GM19328 (cell line): ENCODE data around the gene PPP1R36.
"Not testable (repeated sequence)": the region's sequence is repeated elsewhere in the genome, so short reads cannot be mapped to it uniquely, and the experiment has no call there.

Experiments used
- ATAC-seq: cut with Tn5 transposase; IDR thresholded peaks from one replicate; pipeline ENCODE4 v1.9.1; 2021; ENCODE audit warnings: mild to moderate bottlenecking, moderate library complexity; ENCODE audit not compliant: unreplicated experiment

The PPP1R36 gene

GRCh38 chr14:64549791-64550620, at the start of gene PPP1R36:
Gene PPP1R36 (plus strand): TSS chr14:64549961. CDS start chr14:64549998, 37 bp downstream.
- no peak for ATAC-seq

DNA sequence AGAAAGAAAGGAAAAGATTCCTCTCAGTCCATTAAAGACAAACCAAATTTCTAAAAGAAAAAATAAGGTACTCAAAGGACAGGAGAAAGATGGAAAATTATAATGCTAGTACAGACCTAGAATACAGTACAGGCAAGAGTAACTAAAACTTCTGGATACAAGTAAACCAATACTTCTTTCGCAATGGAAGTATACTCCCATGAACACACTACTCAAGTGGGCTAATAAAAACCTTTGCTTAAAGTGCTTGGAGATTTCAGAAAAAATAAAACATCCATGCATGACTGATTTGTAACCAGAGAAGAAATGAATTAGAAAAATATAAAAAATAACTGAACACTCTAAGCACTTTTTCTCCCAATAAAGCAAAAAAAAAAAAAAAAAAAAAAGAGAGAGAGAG, 49.7 kb upstream of the PPP1R36 start:
- ATAC-seq, result no peak

DNA sequence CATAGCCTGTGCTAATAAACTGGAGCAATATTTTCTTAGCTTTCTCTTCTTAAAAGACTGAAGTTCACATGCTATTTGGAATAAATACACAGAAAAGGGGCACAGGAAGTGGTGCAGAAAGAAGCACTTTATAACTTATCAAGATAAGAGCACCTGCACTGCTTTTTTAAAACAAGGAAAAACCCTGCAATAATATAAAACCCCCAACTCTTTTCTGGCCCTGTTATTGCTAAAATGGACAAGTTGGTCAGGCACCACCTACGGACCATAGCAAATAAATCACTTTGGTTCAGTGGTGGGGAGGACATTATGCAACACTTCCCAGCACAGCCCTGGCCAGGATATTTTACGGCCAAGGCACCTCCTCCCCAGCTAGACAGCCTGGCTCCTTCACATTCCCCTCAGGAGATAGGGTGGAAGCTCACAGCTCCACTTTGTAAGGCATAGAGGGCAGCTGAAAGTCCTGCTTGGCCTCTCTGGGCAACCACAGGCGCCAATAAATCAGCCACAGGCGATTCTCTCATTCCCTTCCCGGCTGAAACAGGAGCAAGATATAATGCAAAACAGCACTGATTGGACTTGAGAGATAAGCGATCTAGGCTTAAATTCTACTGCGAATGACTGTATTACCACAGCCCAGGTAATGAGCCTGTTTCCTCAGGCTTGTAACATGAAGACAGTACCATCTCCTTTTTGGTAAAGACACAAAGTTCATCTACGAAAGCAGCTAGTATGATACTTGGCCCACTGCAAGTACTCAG, 48.2 kb upstream of the PPP1R36 start:
- no peak for ATAC-seq

DNA sequence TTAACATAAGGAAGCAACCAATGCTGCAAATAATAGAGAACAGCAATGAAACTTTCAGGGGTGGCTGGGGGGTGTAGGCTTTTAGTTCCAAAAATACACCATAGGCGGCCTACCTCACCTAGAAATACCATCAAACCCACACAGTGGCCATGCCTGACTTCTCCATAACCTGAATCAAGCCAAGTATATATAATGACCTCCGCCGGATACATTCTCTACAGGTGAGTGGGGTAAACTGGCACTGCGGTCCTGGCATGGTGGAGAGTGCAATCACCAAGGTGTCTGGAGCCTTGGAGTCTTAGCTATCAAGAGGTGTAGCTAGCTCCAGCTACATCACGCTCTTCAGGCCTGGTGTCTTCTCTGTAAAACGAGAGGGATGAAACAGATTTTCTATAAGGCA, 47.3 kb upstream of the PPP1R36 start:
- ATAC-seq, result no peak

DNA sequence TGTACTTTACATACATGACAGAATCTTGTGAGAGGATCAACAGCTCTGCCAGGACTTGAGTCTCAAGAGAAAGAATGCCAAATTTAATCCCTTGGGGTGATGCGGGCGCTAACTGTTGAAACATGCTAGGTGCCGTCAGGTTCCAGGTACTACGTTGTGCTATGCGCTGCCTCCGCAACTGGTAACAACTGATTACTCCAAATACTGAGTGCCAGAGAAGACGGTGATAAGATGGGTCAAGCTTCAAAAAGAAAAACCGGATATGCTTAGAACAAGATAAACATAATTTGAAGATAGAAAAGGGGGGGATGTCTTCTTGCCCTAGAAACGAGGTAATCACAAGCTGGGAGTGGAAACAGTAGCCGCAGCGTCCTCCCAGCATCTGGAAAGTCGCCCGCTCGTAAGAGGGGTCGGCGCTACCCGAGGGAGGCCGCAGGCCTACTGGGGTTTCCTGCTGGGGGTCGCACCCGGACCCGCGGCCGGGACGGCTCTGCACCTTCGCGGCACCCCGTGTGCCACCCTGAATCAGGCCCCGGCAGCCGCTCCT, 46.8 kb upstream of the PPP1R36 start:
- peak; percentile 1 for ATAC-seq

GRCh38 chr14:64503434-64504309, 46.1 kb upstream of the PPP1R36 start, which contains the start of gene ZBTB25:
Gene ZBTB25 (minus strand): TSS chr14:64503838. CDS start chr14:64490533, 13,305 bp downstream.
- ATAC-seq, result peak; percentile 56

DNA sequence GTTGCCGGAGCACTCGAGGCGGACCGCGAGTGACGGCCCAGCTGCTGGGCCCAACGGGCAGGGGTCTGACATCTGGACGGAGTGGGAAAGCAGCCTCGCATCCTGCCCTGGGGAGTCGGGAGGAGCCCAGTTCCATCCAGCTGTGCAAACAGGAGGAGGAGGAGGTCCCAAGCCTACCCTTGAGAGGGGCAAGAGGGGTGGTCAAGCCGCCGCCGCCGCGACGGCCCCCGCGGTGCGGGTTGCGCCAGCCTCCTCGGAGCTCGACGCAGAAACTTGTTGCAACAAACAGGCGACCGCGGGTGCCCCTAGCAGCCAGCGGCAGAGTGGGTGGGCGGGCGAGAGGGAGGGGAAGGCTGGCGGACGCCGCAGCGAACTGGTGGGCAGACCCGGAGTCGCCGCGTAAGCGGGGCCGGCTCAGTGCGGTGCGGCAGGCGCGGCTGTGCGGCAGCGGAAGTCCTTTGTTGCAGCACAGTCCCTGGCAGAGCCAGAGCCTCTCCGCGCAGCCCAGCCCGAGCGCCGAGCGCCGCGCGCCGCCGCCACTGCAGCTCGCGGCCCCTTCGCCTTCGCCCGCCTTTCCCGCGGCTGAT, 45.4 kb upstream of the PPP1R36 start, which contains the start of gene ZBTB1:
ZBTB1 (plus strand) TSS at position 461 of the 587 bp plus-strand sequence. CDS start 16,735 bp downstream, outside the sequence.
- peak; percentile 26 for ATAC-seq

DNA sequence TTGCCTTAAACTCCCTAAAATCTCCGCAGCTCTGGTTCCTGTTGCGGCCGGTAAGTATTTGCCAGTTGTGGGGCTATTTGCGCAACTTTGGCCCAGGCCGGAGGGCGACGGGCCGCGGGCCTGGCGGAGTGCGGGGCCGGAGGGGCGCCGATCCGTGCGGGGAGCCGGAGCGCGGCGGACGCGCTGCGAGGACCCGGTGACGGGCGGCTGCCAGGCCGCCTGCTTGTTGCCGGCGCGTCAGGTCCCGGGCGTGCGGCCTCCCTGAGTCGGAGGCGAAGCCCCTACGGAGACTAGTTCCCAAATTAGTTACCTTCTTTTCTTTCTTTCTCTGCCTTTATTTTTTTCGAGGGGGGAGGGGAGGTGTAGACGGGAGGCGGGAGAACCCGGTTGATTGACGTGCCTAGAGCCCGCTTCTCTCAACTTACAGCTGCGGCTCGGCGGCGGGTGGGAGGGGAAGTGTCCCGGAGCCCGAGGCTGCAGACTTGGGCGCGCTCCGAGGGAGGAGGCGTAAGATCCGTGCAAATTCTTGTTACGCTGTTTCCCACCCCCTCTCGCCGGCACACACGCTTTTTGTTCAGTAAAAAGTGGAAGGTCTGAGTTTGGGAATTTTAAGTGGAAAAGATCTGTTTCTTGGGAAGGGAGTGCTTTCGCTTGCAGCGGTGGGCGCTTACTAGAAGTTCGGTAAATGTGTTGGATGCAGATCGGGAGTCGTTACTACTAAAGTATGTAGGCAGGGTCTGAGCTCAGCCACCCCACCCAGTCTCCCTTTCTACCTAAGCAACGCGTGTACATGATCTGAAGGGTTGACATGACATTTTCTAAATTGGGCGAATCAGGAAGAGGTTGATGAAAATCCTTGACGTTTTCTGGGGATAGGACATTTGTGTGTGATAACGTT, 44.6 kb upstream of the PPP1R36 start:
- peak; percentile 24 for ATAC-seq

- no peak for ATAC-seq
Measured at GRCh38 chr14:64506721-64507120, 43.0 kb upstream of the PPP1R36 start.

DNA sequence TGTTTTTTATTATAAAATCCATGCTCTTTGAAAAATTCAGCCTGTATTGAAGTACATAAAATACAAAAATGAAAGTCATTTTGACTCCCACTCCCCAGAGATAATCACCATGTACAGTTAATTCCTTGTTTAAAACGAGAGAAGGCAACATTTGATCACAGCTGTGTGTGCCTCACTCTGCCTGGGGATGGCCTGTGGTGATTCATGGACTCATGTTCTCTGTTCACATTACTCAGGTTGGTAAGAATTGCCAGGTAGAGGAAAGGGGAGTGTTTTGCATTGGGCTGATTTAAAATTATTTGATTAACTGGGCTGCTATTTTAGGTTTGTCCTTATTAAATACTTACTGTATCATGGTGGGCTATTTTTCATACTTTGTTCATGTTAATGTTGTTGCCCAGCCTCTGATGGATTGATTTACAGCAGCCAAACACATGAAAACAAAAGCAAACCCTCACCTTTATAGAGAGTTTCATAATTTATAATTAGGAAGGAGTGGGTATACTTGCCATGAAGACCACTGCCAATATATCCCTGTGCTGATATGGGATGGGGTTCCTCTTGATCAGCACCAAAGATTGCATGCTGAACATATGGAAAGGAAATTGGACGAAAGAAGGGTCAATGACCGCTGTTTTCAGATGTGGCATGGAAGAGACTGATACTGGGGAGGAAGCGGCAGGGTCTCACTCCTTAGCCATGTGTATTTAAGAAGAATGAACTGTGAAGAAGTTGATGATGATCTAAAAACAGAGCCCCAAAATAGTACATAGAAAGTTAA, 42.2 kb upstream of the PPP1R36 start:
- no peak for ATAC-seq

DNA sequence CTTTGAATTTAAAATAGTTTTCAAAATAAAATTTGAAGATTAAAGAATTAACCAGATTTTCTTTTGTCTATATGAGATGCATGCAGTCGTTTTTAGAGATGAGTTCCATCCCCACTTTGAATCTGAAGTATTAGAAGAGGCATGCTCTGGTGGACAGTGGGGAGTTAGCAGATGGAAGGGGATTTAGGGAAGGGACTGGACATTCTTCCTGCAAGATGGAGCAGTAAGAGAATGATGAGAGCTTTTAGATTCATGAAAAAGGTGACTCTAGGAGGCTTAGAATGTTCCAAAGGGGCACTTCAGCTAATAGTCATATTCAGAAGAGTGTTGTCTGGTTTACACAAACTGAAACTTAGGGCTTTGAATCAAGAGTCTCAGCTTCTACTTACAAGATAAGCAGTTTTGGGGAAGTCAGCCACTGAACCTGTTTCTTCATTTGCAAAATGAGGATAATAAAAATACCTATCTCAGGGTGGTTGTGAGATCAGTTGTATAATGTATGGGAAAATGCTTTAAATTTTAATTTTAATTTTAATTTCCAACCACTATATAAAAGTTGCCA, 41.5 kb upstream of the PPP1R36 start:
- no peak for ATAC-seq

DNA sequence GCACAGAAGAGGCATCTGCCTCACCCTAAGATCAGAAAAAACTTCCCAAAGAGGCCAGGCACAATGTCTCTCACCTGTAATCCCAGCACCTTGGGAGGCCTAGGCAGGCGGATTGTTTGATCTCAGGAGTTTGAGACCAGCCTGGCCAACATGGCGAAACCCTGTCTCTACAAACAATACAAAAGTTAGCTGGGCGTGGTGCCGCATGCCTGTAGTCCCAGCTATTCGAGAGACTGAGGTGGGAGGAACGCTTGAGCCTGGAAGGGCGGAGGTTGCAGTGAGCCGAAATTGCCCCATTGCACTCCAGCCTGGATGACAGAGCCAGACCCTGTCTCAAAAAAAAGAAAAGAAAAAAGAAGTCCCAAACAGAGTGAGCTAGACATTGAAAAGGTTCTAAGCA, 40.7 kb upstream of the PPP1R36 start:
- no peak for ATAC-seq

DNA sequence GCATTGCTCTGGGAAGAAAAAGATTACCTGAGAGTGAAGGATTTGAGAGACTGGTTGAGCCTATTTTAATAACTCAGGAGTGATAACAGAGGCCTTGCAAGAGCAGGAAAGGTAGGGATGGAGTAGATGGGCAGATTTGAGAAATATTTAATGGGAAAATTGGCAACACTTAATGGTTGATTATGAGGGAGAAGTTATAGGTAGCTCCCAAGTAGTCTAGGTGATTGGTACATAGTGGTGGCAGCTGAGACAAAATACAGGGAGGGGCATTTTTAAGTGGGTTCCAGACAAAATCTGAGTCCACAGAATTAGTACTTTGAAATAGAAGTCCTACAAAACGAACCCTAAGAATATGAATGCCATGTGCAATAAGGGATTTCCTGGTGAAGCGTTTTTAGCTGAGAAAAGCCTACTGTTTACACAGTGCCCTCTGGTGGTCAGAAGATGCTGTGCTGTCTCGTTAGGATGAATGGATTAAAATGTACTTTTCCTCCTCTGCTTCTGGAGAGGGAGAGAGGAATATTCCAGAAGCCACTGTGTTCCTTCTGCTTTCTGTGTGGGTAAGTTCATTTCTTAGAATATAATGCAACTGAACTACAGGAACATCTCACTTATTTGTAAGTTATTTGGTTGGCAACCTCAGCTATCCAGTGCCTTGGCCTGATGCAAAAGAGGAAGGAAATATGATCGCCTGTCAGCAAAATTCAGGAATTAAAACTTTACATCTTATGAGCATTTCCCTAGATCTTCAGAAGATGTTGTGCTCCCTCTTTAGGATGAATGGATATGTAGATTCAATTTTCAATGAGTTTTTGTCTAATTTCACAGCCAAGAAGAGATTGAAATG, 38.7 kb upstream of the PPP1R36 start:
- ATAC-seq, result no peak

DNA sequence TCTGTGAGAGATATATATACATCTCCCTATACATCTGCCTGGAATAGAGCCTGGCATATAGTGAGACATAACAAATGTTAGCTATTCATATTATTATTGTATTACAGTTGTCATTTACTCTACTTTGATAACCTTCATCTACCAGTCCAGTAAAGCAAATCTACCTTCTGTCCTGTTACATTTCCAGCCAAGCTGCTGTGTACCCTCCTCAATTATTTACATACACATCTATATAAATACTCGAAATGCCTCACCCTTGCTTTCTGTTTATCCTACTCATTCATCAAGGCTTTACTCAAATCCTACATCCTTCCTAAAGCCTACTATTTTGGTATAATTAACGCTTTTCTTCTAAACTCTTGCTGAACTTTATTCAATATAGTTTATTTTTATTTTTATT, 36.5 kb upstream of the PPP1R36 start:
- ATAC-seq, result no peak

GRCh38 chr14:64515053-64515452, 34.7 kb upstream of the PPP1R36 start:
- ATAC-seq, result no peak

DNA sequence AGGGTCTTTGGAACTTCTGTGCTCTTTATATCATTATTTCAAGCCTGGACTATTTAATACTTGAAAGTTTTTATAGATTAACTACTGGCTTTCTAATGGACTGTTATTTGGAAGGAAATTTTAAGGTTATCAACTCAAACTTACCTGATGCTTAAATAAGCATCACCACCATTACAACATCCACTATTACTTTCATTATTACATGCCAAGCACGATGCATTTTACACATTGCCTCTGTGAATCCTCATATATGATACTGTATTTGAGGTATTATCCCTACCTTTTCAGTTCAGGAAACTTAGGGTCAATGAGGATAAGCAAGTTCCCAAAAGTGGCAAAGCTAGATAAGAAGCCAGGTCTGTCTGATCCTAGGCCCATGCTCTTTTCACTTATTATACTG, 32.8 kb upstream of the PPP1R36 start:
- no peak for ATAC-seq

DNA sequence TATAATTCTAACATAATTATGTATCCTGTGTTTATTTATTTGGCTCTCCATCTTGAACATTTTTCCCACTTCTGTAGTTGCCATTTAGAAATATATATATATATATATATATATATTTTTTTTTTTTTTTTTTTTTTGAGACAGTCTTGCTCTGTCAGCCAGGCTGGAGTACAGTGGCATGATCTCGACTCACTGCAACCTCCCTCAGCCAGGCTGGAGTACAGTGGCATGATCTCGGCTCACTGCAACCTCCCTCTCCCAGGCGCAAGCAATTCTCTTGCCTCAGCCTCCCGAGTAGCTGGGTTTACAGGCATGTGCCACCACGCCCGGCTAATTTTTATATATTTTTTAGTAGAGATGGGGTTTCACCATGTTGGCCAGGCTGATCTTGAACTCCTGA, 32.1 kb upstream of the PPP1R36 start:
- not testable (repeated sequence) for ATAC-seq
